PC-9 (cell line): ENCODE data around the gene CD44.

Experiments used
- EZH2 ChIP-seq: fragments of 200-600 bp; sonication (generic); IDR thresholded peaks from 2 replicates; pipeline ENCODE4 v1.8.0; 2017; ENCODE audit warnings: antibody characterized with exemption, low read depth
- TF ChIP-seq, protein P1 (sequence below): fragments of 200-600 bp; sonication (generic); conservative IDR thresholded peaks from 2 replicates; pipeline ENCODE4 v1.6.1; 2017; ENCODE audit warnings: mixed run types, antibody characterized with exemption, mild to moderate bottlenecking, moderate library complexity

DNA sequence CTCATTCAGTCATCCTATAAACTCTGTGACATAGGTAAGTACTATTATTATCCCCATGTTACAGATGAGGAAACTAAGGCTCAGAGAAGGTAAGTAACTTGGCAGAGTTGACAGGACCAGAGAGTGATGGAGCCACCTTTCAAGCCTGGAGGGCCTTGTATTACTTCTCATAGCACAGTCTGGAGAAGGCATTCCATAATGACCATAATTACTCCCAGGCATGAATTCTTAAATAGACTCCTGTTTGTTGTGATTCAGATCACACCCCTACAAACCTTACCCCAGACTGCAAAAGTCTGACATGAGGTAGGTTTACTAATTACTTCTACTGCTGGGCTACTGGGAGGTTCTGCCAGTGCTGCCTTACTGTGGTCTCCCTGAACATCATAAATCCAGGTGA is 77.0 kb downstream of the CD44 start:
- TF ChIP-seq, protein P1, sequence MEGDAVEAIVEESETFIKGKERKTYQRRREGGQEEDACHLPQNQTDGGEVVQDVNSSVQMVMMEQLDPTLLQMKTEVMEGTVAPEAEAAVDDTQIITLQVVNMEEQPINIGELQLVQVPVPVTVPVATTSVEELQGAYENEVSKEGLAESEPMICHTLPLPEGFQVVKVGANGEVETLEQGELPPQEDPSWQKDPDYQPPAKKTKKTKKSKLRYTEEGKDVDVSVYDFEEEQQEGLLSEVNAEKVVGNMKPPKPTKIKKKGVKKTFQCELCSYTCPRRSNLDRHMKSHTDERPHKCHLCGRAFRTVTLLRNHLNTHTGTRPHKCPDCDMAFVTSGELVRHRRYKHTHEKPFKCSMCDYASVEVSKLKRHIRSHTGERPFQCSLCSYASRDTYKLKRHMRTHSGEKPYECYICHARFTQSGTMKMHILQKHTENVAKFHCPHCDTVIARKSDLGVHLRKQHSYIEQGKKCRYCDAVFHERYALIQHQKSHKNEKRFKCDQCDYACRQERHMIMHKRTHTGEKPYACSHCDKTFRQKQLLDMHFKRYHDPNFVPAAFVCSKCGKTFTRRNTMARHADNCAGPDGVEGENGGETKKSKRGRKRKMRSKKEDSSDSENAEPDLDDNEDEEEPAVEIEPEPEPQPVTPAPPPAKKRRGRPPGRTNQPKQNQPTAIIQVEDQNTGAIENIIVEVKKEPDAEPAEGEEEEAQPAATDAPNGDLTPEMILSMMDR, result no peak
- TF ChIP-seq EZH2, result no peak
